ENCODE measurements around the gene ELFN2. TPM values are rescaled to one million over a fixed set of nuclear protein-coding genes. Genes with fewer than 3 reads are reported as not detected.

Gene ELFN2
- total and polyA plus RNA-seq, 2 of the 13 experiments (the other 11 are each of a cell fraction or from before 2014, with no cell fraction given): 0.01 TPM; not detected in 1

- TF ChIP-seq NFAT5 (CRISPR knock-in tag; IDR thresholded peaks at IDR 0.05) (no peak), ZNF781 (CRISPR knock-in tag; IDR thresholded peaks at IDR 0.05; ENCODE audit: borderline replicate concordance, not compliant biosample characterization) (no peak), ZNF230 (CRISPR knock-in tag; IDR thresholded peaks at IDR 0.05) (no peak), RXRB (CRISPR knock-in tag; IDR thresholded peaks at IDR 0.05; ENCODE audit: borderline replicate concordance) (0 out of 2 replicates have a peak, but pooled peaks have one; percentile 14), ZBTB1 (CRISPR knock-in tag; IDR thresholded peaks at IDR 0.05; ENCODE audit: borderline replicate concordance) (no peak), POLR2AphosphoS5 (IDR thresholded peaks at IDR 0.05; ENCODE audit: low read depth, low read length) (no peak), ELF4 (CRISPR knock-in tag; IDR thresholded peaks at IDR 0.05; ENCODE audit: borderline replicate concordance) (no peak), CTCF (CRISPR knock-in tag; IDR thresholded peaks at IDR 0.05) (peak; percentile 88), ZNF772 (CRISPR knock-in tag; IDR thresholded peaks at IDR 0.05) (no peak), FLYWCH1 (CRISPR knock-in tag; IDR thresholded peaks at IDR 0.05) (no peak), RNF2 (conservative IDR thresholded peaks at IDR 0.05; ENCODE audit: low read depth) (no peak), FOXP4 (CRISPR knock-in tag; IDR thresholded peaks at IDR 0.05) (no peak), ZFP90 (CRISPR knock-in tag; IDR thresholded peaks at IDR 0.05; ENCODE audit: borderline replicate concordance) (no peak), ZNF281 (CRISPR knock-in tag; IDR thresholded peaks at IDR 0.05; ENCODE audit: borderline replicate concordance) (peak; percentile 45; the same call in 1 of the 2 replicates), RAD21 (CRISPR knock-in tag; IDR thresholded peaks at IDR 0.05) (peak; percentile 76), STAG1 (CRISPR knock-in tag; IDR thresholded peaks at IDR 0.05) (peak; percentile 71), KMT2B (CRISPR knock-in tag; IDR thresholded peaks at IDR 0.05) (no peak), FOXK2 (IDR thresholded peaks at IDR 0.05) (no peak), ELF1 (CRISPR knock-in tag; IDR thresholded peaks at IDR 0.05) (no peak)
These were observed 45.2 kb upstream of the ELFN2 start (continued) for GRCh38 chr22:37472418-37473006.

Data from HepG2 (cell line).